DMS 273 treated with DMSO at 0.1 percent for 48 hours (cell line): ENCODE data around the gene ADCY3.

ENCODE experiments used
- DNase-seq: peaks from one replicate; lab custom pipeline; 2025; lab: John Stamatoyannopoulos, UW

ADCY3 gene

DNA sequence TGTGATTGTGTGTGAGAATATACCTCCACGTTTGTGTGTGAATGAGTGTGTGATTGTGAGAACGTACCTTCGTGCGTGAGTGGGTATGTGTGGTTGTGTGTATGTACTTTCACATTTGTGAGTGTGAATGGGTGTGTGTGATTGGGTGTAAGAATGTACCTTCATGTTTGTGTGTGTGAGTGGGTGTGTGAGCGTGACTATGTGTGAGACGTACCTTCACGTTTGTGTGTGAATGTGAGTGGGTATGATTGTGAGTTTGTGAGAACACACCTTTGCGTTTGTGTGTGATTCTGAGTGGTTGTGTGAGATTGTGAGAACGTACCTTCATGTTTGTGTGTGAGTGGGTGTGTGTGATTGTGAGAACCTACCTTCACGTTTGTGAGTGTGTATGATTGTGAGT, 5.8 kb upstream of the ADCY3 start:
- DNase-seq = no peak

GRCh38 chr2:24924732-24925131, 4.7 kb upstream of the ADCY3 start:
- DNase-seq = no peak

- no peak for DNase-seq
Measured at GRCh38 chr2:24924266-24924665, 4.2 kb upstream of the ADCY3 start.

- DNase-seq = no peak
Measured at GRCh38 chr2:24923106-24923505, 3.1 kb upstream of the ADCY3 start.

DNA sequence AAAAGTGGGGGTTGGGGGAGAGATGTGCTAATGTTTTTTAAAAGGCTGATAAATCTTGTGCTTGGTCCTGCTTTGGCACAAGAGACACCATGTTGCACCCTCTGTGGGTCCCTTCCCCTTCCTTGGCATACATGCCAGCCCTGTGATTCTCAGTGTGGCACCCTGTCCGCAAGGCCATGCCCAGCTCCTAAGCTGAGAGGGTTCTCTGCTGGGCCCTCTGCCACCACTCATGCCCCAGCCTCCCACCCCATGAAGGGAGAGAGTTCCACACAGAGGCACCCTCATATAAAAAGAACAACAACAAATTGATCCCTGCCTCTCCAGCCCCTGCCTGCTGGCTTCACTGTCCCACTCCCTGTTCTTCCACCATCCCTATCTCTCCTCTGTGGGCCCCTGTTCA, 2.5 kb upstream of the ADCY3 start:
- DNase-seq = no peak

DNA sequence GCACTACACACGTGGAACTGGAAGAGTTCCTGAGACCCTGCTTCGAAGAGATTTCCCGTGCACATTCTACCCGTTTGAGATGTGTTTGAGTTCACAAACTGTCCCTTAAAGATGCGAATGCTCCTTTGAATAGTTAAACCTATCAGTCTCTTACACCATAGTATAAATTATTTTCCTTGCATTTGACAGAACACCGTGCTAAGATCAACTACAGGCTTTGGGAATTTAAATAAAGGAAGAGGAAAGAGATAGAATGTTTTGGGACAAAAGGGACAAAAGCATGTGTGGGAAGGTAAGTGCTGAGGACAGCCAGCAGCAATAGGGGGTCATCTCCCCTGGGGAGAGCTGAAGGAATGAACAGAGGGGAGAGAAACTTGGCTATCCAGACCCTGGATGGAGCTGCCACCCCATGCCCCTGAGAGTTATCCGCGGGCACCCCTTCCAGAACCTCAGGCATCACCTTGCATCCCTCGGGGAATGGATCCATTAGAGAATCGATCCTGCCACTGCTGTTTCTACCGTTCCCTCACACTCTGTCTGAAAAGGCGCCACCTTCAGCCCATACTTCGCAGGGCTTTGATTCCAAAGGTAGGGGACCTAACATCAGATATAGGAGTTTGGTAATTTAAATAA, 888 bp upstream of the ADCY3 start:
- DNase-seq = no peak

DNA sequence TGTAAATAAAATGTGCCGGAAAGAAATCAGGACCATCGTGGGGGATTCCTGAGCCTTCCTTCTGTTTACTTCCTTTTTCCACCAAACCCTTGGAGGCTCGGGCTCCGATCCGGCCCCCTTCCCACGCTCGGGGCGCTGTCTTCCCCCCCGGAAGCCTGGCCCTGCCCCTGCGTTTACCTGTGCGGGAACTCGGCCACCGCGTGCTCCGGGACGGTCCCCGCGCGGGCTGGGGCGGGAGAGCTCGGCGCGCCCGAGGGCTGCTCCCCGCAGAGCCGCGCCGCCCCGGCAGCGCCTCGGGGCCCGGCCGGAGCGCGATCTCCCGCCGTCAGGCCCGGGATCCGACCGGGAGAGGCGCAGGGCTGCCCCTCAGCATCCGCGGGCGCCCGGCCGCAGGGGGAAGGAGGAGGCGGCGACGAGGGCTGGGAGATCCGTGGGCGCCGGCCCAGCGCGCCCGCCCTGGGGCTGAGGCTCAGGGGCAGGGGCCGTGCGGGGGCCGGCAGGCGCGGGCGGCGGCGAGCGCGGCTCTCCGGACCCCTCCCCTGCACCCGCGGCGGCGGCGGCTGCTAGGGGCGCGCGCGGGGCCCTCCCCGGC, 435 bp downstream of the ADCY3 start:
- DNase-seq = no peak

GRCh38 chr2:24919037-24919505, 966 bp downstream of the ADCY3 start:
- DNase-seq = no peak

DNA sequence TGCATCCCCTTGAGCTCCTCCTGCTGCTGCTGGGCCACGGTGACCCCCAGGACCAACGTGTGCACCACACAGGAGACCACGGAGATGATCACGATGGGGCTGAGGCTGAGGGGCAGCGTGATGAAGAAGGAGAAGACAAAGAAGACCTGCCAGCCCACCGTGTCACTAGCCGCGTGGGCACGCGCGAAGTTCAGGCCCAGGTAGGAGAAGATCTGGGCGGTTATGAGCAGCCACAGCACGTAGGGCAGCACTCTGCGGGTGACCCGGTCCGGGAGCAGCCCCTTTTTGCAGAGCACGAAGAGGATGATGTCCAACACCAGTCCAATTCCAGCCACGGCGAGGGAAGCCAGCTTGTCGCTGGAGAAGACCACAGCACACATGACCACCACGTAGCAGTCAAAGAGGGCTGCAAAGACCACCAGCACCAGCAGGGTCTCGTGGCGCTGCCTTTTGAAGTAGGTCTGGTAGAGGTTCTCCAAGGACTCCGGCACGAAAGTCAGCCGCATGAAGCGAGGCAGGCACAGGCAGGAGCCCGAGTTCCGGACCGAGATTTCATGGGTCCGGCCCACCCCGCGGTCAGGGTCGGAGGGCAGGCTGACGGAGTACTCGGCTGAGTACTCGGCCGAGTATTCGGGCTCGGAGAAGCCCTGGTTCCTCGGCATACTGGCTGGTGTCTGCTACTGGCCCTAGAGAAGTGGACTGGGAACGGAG, 1.6 kb downstream of the ADCY3 start:
- no peak for DNase-seq

- DNase-seq = no peak
Measured at GRCh38 chr2:24917731-24918325, 2.2 kb downstream of the ADCY3 start.

DNA sequence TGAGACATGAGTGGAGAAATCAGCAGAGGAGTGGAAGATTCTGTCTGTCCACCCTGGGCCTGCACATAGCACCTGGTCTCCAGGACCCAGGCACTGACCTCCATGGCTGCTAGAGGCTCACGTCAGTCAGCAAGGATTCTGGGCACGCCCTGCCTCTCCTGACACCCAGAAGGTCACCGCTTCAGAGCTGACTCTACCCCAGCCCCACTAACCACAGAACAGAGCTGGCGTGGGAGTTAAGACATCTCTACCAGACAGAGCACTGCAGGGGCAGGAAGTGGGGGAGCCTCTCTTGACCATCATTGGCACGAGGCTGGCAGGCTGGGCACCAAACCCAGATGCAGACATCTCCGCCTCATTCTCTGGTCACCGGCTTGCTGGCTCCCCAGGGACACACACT, 3.0 kb downstream of the ADCY3 start:
- no peak for DNase-seq

DNA sequence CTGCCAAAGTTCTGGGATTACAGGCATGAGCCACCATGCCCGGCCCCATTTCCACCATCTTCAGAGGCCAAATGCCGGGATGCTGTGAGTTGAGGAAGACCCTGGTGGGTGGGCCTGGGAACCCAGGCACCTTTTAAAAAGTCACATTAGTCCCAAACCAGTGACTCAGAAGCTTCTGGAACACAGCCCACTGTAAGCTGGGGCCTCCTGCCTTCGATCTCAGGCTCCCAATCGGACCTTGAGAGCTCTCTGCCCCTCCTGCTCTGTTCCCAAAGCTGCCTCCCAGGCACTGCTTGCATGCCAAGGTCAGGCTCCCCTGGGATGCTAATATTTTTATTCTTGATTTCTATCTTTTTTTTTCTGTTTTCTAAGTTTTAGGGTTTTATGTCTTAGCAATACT, 4.2 kb downstream of the ADCY3 start:
- DNase-seq = no peak

GRCh38 chr2:24915175-24915574, 4.9 kb downstream of the ADCY3 start:
- no peak for DNase-seq

DNA sequence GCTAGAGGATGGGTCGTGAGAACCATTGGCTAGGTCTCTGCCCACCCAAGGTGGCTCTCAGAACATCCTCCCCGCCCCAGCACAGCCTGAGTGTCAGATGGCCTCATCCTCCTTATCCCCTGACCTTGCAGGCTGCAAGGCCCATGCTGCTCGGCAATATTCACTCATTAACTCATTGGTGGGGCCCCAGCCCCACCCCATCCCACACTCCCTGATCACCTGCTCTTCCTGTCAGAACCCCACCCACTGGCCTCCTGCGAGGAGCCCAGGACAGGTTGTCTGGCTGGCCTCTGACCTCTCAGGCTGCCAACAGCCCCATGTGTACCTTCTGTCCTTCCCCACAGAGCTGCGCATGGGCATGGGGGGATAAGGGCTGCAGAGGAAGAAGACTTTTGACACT, 5.3 kb downstream of the ADCY3 start:
- no peak for DNase-seq

DNA sequence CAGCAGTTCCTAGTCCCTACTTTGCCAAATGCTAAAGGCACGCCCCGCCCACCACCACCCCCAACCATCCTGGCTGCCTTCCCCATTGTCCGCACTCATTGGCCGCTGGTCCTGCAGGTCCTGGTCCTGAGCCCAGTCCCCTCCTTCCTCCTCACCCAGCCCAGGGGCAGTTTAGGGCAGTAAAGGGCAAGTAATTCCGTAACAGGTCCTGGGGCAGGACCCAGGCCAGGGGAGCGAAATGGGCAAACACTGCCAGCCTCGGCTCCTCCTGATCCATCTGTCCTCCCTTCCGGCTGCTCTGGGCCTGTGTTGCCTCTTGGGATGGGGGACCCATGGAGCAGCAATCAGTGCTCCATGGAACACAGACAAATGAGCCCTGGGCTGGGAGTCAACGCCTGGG, 6.1 kb downstream of the ADCY3 start:
- DNase-seq = no peak

GRCh38 chr2:24912986-24913385, 7.1 kb downstream of the ADCY3 start:
- no peak for DNase-seq

GRCh38 chr2:24912523-24912922, 7.5 kb downstream of the ADCY3 start:
- DNase-seq = no peak

- DNase-seq = no peak
Measured at GRCh38 chr2:24910245-24910644, 9.8 kb downstream of the ADCY3 start.

DNA sequence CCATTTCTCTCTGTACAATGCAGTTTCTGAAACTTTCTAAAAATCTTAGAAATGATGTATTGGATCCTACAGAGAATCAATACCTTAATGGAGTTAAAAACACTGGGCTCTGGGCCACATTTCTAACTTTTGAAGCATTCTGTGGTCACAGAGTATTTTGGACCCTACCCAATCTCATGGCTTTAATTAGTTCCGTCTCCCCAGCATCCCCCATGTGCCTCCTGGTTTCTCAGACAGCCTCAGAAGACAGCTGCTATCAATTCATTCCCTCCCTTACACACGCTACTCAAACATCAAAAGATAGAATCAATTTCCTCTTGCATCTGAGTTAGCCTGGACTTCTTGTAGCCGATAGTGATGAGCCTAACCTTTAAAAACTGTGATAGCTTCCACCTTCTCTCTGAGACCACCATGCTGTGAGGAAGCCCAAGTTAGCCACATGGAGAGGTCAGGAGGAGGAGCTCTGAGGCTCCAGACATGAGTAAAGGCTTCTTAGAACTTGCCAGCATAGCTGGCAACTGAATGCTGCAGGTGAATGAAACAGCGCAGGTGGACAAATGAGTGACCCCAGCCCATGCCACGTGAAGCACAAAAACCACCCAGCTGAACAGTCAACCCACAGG, 10.4 kb downstream of the ADCY3 start:
- DNase-seq = no peak

DNA sequence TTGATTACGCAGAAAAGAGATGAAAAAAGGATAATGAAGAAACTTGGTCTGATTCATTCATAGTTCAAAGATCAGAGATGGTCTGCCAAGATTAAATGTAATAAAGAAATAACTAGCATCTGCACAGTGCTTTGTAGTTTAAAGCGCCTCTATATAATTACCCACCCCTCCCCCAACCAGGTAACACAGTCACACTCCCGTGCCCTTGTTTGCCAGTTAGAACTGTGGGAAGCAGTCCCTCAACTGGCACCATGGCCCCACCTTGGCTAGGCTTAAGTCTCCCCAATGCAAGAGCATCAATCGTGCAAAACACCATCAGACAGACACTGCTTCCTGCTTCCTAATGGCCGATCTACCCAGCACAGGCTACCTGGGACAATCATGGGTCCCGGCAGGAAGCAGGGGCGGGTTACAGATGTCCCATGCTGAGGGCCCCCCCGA, 11.6 kb downstream of the ADCY3 start:
- no peak for DNase-seq

GRCh38 chr2:24907116-24907515, 12.9 kb downstream of the ADCY3 start:
- no peak for DNase-seq

GRCh38 chr2:24906466-24906865, 13.6 kb downstream of the ADCY3 start:
- DNase-seq = no peak
